Astrocyte of the cerebellum (primary cell): ENCODE measurements around the gene SNN.

Experiments
- DNase-seq: peaks from one replicate; pipeline ENCODE4 v3.0.0-alpha.2; 2011; ENCODE audit warnings: low read depth
- H3K4me3 ChIP-seq: 2 replicates; pipeline ENCODE4 v1.5.1; 2011; ENCODE audit warnings: mild to moderate bottlenecking, low read depth, low read length, moderate library complexity
- CTCF ChIP-seq: IDR thresholded peaks from 2 replicates; pipeline ENCODE4 v1.5.1; 2012; ENCODE audit warnings: low read length, low read depth, moderate library complexity, mild to moderate bottlenecking; ENCODE audit errors: missing control alignments
- in situ Hi-C: cut with HindIII; loops from 2 replicates; pipeline ENCODE4 v1.10.0; 2017; ENCODE audit warnings: low sequenced_read_pairs

SNN gene

DNA sequence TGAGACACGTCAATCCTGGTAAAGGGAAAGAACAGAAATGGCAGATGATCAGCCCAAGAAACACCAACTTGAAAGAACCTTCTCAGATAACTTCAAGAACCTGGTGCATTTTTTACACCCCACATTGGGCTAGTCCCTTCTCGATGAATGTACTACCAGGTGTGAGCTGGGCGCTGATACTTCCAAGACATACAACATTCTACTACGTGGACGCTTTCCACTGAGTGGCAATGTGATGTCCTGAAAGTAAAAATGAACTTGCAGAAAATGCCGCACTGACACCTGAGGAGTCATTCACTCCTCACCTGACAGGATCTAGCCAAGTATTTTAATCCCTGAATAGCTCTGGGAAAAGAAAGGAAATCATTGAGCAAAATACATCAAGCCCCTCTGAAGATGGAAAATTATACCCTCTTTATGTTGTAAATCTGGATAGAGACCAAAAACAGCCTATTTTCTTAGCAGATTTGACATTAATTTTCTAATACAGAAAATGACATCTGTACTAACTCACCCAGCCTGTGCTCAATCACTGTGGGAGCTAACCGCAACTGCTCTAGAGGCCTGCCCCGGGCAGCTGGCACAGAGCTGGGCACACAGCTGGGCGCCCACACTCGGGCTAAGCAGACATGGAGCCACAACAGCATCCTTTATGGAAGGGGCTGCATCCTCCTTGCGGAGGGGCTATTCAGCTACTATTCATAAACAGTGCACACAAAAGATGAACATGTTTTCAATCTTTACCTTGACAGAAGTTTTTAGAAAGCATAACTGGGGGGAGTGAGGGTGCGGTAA is 16.2 kb downstream of the SNN start:
- in situ Hi-C loops = no loop called here
- no peak for TF ChIP-seq CTCF
- H3K4me3 ChIP-seq = no peak overlapping the region
- no peak for DNase-seq

DNA sequence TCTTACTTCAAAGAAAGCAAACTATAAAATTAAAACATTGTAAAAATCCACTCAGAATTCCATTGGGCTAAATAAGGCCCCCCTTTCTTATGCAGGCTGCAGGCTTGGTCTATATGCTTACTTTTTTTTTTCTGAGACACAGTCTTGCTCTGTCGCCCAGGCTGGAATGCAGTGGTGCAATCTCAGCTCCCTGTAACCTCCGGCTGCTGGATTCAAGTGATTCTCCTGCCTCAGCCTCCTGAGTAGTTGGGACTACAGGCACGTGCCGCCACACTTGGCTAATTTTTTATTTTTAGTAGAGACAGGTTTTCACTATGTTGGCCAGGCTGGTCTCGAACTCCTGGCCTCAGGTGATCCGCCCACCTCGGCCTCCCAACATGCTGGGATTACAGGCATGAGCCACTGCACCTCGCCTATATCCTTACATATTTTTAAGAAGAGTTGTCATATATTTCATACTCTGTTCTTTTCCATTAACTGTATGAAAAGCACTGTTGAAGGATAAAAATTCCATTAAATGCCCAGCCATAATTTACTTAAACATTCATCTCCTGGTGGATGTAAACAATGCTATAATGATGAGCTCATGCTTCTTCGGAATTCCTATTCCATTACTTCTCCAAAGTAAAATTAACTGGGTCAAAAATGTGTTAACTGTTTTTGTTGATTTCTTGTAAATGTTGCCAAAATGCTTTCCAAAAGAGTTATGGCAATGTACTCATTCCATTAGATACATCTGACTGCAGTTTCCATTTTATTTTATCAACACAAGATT is 17.8 kb downstream of the SNN start:
- DNase-seq = no peak
- no peak for TF ChIP-seq CTCF
- H3K4me3 ChIP-seq = no peak overlapping the region
- in situ Hi-C loops = no loop called here

DNA sequence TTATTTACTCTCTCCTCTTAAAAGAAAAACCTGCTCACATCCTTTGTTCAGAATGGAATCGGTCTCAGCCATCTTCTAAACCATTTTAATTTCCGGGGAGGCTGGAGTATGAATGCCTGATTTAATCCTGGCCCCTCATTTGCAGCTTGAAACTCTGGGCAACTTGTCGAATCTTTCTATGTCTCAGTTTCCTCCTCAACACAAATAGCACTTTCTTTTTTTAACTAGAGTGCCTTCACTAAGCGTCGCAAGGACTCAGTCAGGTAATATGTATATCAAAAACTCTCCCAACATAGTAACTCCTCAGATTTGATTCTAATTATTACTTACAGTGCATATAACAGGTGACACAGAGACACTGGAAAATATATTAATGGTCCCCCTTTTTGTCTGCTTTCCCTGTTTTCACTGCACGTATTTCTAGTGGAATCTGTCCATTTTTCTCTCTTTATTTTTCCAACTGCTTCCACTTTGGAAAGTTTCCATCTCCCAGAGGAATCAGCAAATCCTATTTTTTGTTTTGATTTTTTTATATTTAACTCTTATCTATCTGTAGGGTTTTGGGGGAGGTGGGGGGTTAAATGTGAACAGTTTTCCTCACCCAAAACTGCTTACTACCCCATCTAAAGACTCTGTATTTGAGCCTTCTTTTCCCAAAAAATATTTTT is 18.6 kb downstream of the SNN start:
- H3K4me3 ChIP-seq = no peak overlapping the region
- TF ChIP-seq CTCF = no peak
- in situ Hi-C loops = no loop called here
- DNase-seq = no peak

DNA sequence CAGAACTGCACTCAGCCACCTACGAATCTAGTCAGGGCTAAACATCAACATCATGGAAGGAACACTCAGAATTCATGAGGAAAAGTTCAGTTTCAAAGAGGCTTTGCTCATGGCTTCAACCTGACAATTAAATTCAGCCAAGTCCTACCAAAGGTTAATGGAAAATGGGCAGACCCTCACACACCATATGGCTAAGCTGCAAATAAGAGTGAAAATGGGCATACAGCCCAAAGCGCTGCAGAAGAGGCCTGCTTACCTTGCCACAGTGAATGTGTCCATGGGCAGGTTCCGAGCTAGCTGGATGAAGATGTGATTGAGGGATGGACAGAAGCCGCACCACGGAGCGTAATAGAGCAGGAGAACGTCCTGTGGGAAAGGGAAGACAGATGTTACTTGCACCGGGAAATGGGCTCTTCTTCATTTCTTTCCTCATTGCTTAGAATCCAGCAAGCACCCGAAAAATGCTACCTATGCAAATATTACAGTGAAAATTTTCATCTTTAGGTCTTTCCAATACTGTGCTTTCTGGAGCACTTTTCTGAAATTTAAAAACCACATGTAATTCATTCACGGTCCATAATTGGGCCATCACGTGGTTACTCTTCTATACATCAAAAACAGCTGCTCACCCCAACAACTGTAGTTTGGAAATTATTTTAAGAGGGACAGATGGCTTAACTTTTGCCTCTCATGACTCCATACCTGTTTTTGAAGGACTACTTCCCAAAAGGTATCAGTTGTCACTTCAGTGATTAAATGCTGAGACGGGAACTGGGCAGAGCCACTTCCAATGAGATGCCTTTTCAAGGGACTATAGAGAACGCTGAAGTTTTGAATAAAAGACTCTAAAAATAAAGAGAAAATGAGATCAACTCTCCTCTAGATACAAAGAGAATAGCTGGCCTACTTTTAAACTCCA is 19.6 kb downstream of the SNN start:
- no peak for TF ChIP-seq CTCF
- in situ Hi-C loops = no loop called here
- no peak overlapping the region for H3K4me3 ChIP-seq
- no peak for DNase-seq

GRCh38 chr16:11688520-11688886 is 20.2 kb downstream of the SNN start:
- no peak overlapping the region for H3K4me3 ChIP-seq
- in situ Hi-C loops = no loop called here

More at GRCh38 chr16:11688520-11688886, 20.2 kb downstream of the SNN start:
- no peak for DNase-seq
- TF ChIP-seq CTCF = no peak
